HepG2 (cell line): ENCODE results near the gene ATRNL1. TPM values are rescaled to one million over a fixed set of nuclear protein-coding genes. Genes with fewer than 3 reads are reported as not detected.

Source experiments
- ATAC-seq: fragments of 200-7000 bp; cut with Tn5 transposase; 3 replicates; pipeline ENCODE4 v1.9.1; 2020; ENCODE audit warnings: mild to moderate bottlenecking, moderate library complexity
- BruUV-seq: library from RNA; stranded (reverse); fragments of 400-500 nt; replicated peaks from 2 replicates; lab custom pipeline; 2021; lab: Mats Ljungman, UMichigan
- CTCF ChIA-PET: fragments of 300-600 bp; formaldehyde crosslinking; extraction: SDS; loops from one replicate; lab custom pipeline; 2021; ENCODE audit warnings: low total read pairs, inconsistent platforms, low intra/inter-chr PET ratio; lab: Yijun Ruan, JAX
- POLR2A ChIA-PET: fragments of 350-600 bp; sonication (Branson Sonifier 250); formaldehyde crosslinking; loops from one replicate; lab custom pipeline; 2020; ENCODE audit warnings: antibody characterized with exemption, inconsistent platforms; lab: Yijun Ruan, JAX
- DNase-seq: peaks from one replicate; pipeline ENCODE4 v3.0.0-alpha.2; 2015; ENCODE audit warnings: low spot score
- FAIRE-seq: peaks from 3 replicates; lab custom pipeline; 2011; peaks lifted over from hg19 to GRCh38; lab: Jason Lieb, UNC
- H2AFZ ChIP-seq: one replicate; pipeline ENCODE4 v1.6.1; 2011; ENCODE audit warnings: low read length, inconsistent platforms
- H3K27ac ChIP-seq: fragments of 300-600 bp; 3 replicates; pipeline ENCODE4 v1.8.0; 2011; ENCODE audit warnings: mixed run types, mild to moderate bottlenecking, mixed read lengths, low read length, inconsistent platforms; ENCODE audit not compliant: insufficient read depth; ENCODE audit errors: extremely low read length
- H3K27me3 ChIP-seq, 2 experiments: fragments of 200-600 bp in 1 of 2; 2 replicates in 1 of 2; 3 replicates in 1 of 2; pipeline versions ENCODE4 v1.6.0 to v1.8.0; 2011; ENCODE audit warnings: low read length in 2 of 2, mild to moderate bottlenecking in 2 of 2, moderate library complexity in 2 of 2, inconsistent platforms in 1 of 2; ENCODE audit not compliant: insufficient read depth in 2 of 2, control insufficient read depth in 1 of 2
- H3K36me3 ChIP-seq, 2 experiments: fragments of 200-600 bp in 1 of 2; replicated peaks in 1 of 2; 2 replicates in 1 of 2; 3 replicates in 1 of 2; pipeline versions ENCODE4 v1.5.1 to v1.8.0; 2011; ENCODE audit warnings: low read length in 2 of 2, inconsistent platforms in 1 of 2; ENCODE audit not compliant: insufficient read depth in 2 of 2, control insufficient read depth in 1 of 2
- H3K4me1 ChIP-seq: 2 replicates; pipeline ENCODE4 v1.5.1; 2012; ENCODE audit warnings: low read length, inconsistent platforms; ENCODE audit not compliant: insufficient read depth
- H3K4me2 ChIP-seq: 2 replicates; pipeline ENCODE4 v1.6.0; 2011; ENCODE audit warnings: low read depth, low read length, inconsistent platforms
- H3K4me3 ChIP-seq, 3 experiments: fragments of 200-600 bp in 1 of 3; sonication (generic), shearing (Covaris generic) in 1 of 3; replicated peaks in 1 of 3; 2 replicates each; pipeline ENCODE4 v1.5.1; 2011 to 2016; ENCODE audit warnings: low read length in 3 of 3, inconsistent platforms in 2 of 3, low read depth in 2 of 3, mild to moderate bottlenecking in 2 of 3, control low read depth in 1 of 3, mixed read lengths in 1 of 3; ENCODE audit not compliant: insufficient read depth in 1 of 3
- H3K79me2 ChIP-seq: one replicate; pipeline ENCODE4 v1.6.1; 2011; ENCODE audit warnings: low read length, inconsistent platforms; ENCODE audit not compliant: insufficient read depth
- H3K9ac ChIP-seq: 2 replicates; pipeline ENCODE4 v1.6.0; 2011; ENCODE audit warnings: mild to moderate bottlenecking, low read depth, low read length, inconsistent platforms; ENCODE audit not compliant: insufficient read depth
- H3K9me3 ChIP-seq: 2 replicates; pipeline ENCODE4 v1.5.1; 2012; ENCODE audit warnings: mild to moderate bottlenecking, low read length
- H4K20me1 ChIP-seq: 2 replicates; pipeline ENCODE4 v1.6.0; 2011; ENCODE audit warnings: inconsistent platforms, mild to moderate bottlenecking, low read length, moderate library complexity; ENCODE audit not compliant: insufficient read depth
- CHCHD3 ChIP-seq: sonication (generic); formaldehyde crosslinking; IDR thresholded peaks from 2 replicates; pipeline ENCODE4 v1.8.0; 2022; ENCODE audit warnings: mild to moderate bottlenecking, missing genetic modification reagents, moderate library complexity
- ERF ChIP-seq: IDR thresholded peaks from 2 replicates; pipeline ENCODE4 v1.6.1; 2018; ENCODE audit warnings: missing biosample characterization, missing genetic modification reagents
- NFYB ChIP-seq: sonication (generic); formaldehyde crosslinking; IDR thresholded peaks from 2 replicates; pipeline ENCODE4 v1.4.0; 2020; ENCODE audit warnings: missing genetic modification reagents
- NRL ChIP-seq: sonication (generic); formaldehyde crosslinking; IDR thresholded peaks from 2 replicates; pipeline ENCODE4 v1.5.0; 2020; ENCODE audit warnings: missing genetic modification reagents, mild to moderate bottlenecking, moderate library complexity, borderline replicate concordance
- PRMT3 ChIP-seq: sonication (generic); formaldehyde crosslinking; IDR thresholded peaks from 2 replicates; pipeline ENCODE4 v1.8.1; 2022; ENCODE audit warnings: low read depth, mild to moderate bottlenecking, moderate library complexity, missing genetic modification reagents, borderline replicate concordance
- REXO4 ChIP-seq: sonication (generic); formaldehyde crosslinking; IDR thresholded peaks from 2 replicates; pipeline ENCODE4 v1.8.0; 2022; ENCODE audit warnings: missing genetic modification reagents, mild to moderate bottlenecking, borderline replicate concordance
- RFXAP ChIP-seq: sonication (generic); formaldehyde crosslinking; IDR thresholded peaks from 2 replicates; pipeline ENCODE4 v1.4.0; 2020; ENCODE audit warnings: missing genetic modification reagents, borderline replicate concordance
- RORA ChIP-seq: sonication (generic); formaldehyde crosslinking; IDR thresholded peaks from 2 replicates; pipeline ENCODE4 v1.5.0; 2020; ENCODE audit warnings: mild to moderate bottlenecking, missing genetic modification reagents, moderate library complexity
- SETDB1 ChIP-seq: sonication (generic); formaldehyde crosslinking; IDR thresholded peaks from 2 replicates; pipeline ENCODE4 v1.5.1; 2020; ENCODE audit warnings: missing genetic modification reagents, mild to moderate bottlenecking, borderline replicate concordance
- WIZ ChIP-seq: sonication (generic); formaldehyde crosslinking; IDR thresholded peaks from 2 replicates; pipeline ENCODE4 v1.5.1; 2020; ENCODE audit warnings: mild to moderate bottlenecking, missing genetic modification reagents
- ZFP1 ChIP-seq: IDR thresholded peaks from 2 replicates; pipeline ENCODE4 v1.6.1; 2016
- ZNF430 ChIP-seq: sonication (generic); formaldehyde crosslinking; IDR thresholded peaks from 2 replicates; pipeline ENCODE4 v1.9.0; 2021; ENCODE audit warnings: mild to moderate bottlenecking, missing genetic modification reagents
- WGBS: methylation state at CpG from one replicate; pipeline ENCODE4 v1.1.6; 2017; ENCODE audit warnings: low lambda C conversion rate; 5-methylcytosine and 5-hydroxymethylcytosine counted together
- in situ Hi-C: cut with HindIII; loops from 2 replicates; pipeline ENCODE4 v1.10.0; 2017; ENCODE audit warnings: low pct_unique_long_range_greater_than_20kb; ENCODE audit not compliant: extremely low pct_ligation_motif_present
- intact Hi-C: fragments of 100-400 bp; cut with micrococcal nuclease; formaldehyde crosslinking; loops from one replicate; pipeline ENCODE4 v1.10.0; 2022; ENCODE audit not compliant: unreplicated experiment
- polyA plus RNA-seq, 8 experiments: library from polyadenylated mRNA; depleted of rRNA in 3 of 8; stranded (reverse) in 7 of 8; unstranded in 1 of 8; fragments of >200 nt; fragmentation: Illumina TruSeq in 4 of 8; extraction: Trizol in 4 of 8; gene quantifications; 2 replicates each; pipeline versions ENCODE4 v1.2.1 to v1.2.3, GENCODE V29; 2011 to 2016; ENCODE audit warnings: low read depth in 4 of 8, missing spikeins in 1 of 8, mixed read lengths in 1 of 8; ENCODE audit not compliant: insufficient read depth in 1 of 8
- total RNA-seq, 5 experiments: library from RNA; depleted of rRNA; stranded (reverse); fragments of >200 nt; fragmentation: Illumina TruSeq; extraction: Trizol; gene quantifications; 2 replicates each; pipeline ENCODE4 v1.2.3, GENCODE V29; 2016; ENCODE audit warnings: low read depth in 1 of 5
- TF ChIP-seq, protein P1 (sequence below): sonication (generic); formaldehyde crosslinking; IDR thresholded peaks from 2 replicates; pipeline ENCODE4 v1.4.0; 2020; ENCODE audit warnings: missing genetic modification reagents, borderline replicate concordance

ATRNL1 gene
- total and polyA plus RNA-seq, 2 of the 13 experiments (the other 11 are each of a cell fraction or from before 2014, with no cell fraction given) = 0.04 TPM; not detected in 1

DNA sequence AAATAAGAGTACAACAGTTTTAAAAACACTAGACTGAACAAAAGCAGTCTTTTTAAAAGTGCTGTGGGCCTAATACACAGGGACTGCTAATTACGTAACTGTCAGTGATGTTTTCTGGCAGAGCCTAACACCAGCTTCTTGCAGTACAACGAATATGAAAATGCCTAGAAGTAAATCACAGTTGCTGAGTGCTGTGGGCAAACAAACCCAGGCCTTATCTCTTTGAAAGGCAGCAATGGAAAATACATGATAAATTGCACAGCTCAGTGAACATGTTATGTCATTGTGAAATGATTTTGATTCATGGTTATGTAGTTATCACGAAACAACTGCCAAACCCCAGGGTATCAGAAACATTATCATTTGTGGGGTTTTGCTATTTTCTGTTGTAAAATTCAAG lies 751.4 kb downstream of the ATRNL1 start:
- no peak for TF ChIP-seq SETDB1 (CRISPR knock-in tag)
- TF ChIP-seq, protein P1, sequence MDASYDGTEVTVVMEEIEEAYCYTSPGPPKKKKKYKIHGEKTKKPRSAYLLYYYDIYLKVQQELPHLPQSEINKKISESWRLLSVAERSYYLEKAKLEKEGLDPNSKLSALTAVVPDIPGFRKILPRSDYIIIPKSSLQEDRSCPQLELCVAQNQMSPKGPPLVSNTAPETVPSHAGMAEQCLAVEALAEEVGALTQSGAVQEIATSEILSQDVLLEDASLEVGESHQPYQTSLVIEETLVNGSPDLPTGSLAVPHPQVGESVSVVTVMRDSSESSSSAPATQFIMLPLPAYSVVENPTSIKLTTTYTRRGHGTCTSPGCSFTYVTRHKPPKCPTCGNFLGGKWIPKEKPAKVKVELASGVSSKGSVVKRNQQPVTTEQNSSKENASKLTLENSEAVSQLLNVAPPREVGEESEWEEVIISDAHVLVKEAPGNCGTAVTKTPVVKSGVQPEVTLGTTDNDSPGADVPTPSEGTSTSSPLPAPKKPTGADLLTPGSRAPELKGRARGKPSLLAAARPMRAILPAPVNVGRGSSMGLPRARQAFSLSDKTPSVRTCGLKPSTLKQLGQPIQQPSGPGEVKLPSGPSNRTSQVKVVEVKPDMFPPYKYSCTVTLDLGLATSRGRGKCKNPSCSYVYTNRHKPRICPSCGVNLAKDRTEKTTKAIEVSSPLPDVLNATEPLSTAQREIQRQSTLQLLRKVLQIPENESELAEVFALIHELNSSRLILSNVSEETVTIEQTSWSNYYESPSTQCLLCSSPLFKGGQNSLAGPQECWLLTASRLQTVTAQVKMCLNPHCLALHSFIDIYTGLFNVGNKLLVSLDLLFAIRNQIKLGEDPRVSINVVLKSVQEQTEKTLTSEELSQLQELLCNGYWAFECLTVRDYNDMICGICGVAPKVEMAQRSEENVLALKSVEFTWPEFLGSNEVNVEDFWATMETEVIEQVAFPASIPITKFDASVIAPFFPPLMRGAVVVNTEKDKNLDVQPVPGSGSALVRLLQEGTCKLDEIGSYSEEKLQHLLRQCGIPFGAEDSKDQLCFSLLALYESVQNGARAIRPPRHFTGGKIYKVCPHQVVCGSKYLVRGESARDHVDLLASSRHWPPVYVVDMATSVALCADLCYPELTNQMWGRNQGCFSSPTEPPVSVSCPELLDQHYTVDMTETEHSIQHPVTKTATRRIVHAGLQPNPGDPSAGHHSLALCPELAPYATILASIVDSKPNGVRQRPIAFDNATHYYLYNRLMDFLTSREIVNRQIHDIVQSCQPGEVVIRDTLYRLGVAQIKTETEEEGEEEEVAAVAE = no peak
- no peak for TF ChIP-seq REXO4
- no peak for TF ChIP-seq WIZ
- TF ChIP-seq NFYB (CRISPR knock-in tag) = no peak
- no peak for TF ChIP-seq RFXAP (CRISPR knock-in tag)
- no peak for TF ChIP-seq NRL (CRISPR knock-in tag)
- TF ChIP-seq ZNF430 (CRISPR knock-in tag) = no peak
- no peak for TF ChIP-seq ZFP1
- no peak for TF ChIP-seq CHCHD3 (CRISPR knock-in tag)
- TF ChIP-seq PRMT3 (CRISPR knock-in tag) = no peak
- TF ChIP-seq RORA (CRISPR knock-in tag) = no peak
- no peak for TF ChIP-seq ERF
- TF ChIP-seq, all 625 proteins: peak for 0
- Histone ChIP-seq H3K36me3 (no peaks in the 10 kb centered on the region), H3K4me1 (no peaks in the 10 kb centered on the region), H3K4me3 (no peak overlapping the region), H2AFZ (no peak overlapping the region), H4K20me1 (no peaks in the 10 kb centered on the region), H3K79me2 (no peaks in the 10 kb centered on the region), H3K9ac (no peak overlapping the region), H3K27me3 (no peaks in the 10 kb centered on the region), H3K27ac (no peak overlapping the region), H3K4me2 (no peak overlapping the region), H3K9me3 (no peaks in the 10 kb centered on the region)
- FAIRE-seq = no peak
- in situ Hi-C loops (no loop called here), intact Hi-C loops (no loop called here)
- ChIA-PET CTCF (no interaction called here), POLR2A (no interaction called here)
- ATAC-seq = no peak
- DNase-seq = no peak
- 1% methylated on average over 3 of the region's 3 CpGs for WGBS
- BruUV-seq = no TSS peak
